Thyroid gland (tissue), 4 donors: Measurements from ENCODE around the gene ARHGAP10. TPM values are rescaled to one million over a fixed set of nuclear protein-coding genes. Genes with fewer than 3 reads are reported as not detected.
"Not testable (repeated sequence)": the region's sequence is repeated elsewhere in the genome, so short reads cannot be mapped to it uniquely, and the experiment has no call there.

Experiments used
- DNase-seq, 2 donors: peaks; one replicate each; pipeline ENCODE4 v3.0.0-alpha.2; 2019
- H3K27ac ChIP-seq, 3 donors: fragments of 200-600 bp; sonication (generic); 1 replicate in 2 of 3; 2 replicates in 1 of 3; pipeline ENCODE4 v1.5.1; 2016 to 2019; ENCODE audit warnings: mild to moderate bottlenecking in 1 of 3, moderate library complexity in 1 of 3
- H3K27me3 ChIP-seq: fragments of 200-600 bp; sonication (generic); one replicate; pipeline ENCODE4 v1.5.1; 2019
- H3K36me3 ChIP-seq, 2 donors: fragments of 200-600 bp; sonication (generic); one replicate each; pipeline ENCODE4 v1.5.1; 2016 to 2019
- H3K4me1 ChIP-seq, 2 donors: fragments of 200-600 bp; sonication (generic); one replicate each; pipeline ENCODE4 v1.5.1; 2017 to 2019
- H3K4me3 ChIP-seq, 3 donors: fragments of 200-600 bp; sonication (generic); replicated peaks in 1 of 3; 1 replicate in 2 of 3; 2 replicates in 1 of 3; pipeline ENCODE4 v1.5.1; 2016; ENCODE audit warnings: mild to moderate bottlenecking in 1 of 3
- H3K9me3 ChIP-seq: fragments of 200-600 bp; sonication (generic); one replicate; pipeline ENCODE4 v1.5.1; 2017
- CTCF ChIP-seq, 6 experiments: fragments of 200-600 bp in 3 of 6; fragments of 450-650 bp in 3 of 6; sonication (generic) in 3 of 6; IDR thresholded peaks; one replicate each; pipeline ENCODE4 v1.5.1; 2016 to 2019; ENCODE audit warnings: antibody characterized with exemption in 6 of 6, mild to moderate bottlenecking in 2 of 6, inconsistent platforms in 1 of 6, moderate library complexity in 1 of 6
- POLR2A ChIP-seq, 2 donors: fragments of 450-650 bp; IDR thresholded peaks; one replicate each; pipeline ENCODE4 v1.6.1; 2017; ENCODE audit warnings: antibody characterized with exemption in 2 of 2, mild to moderate bottlenecking in 2 of 2, moderate library complexity in 1 of 2
- WGBS, 2 donors: methylation state at CpG; one replicate each; pipeline ENCODE4 v1.1.5; 2017; 5-methylcytosine and 5-hydroxymethylcytosine counted together
- intact Hi-C: fragments of 100-400 bp; cut with DNase I; formaldehyde crosslinking; loops from one replicate; pipeline ENCODE4 v1.15.1; 2023
- total RNA-seq, 4 donors: library from RNA; depleted of rRNA; stranded (reverse); fragments of >200 nt; gene quantifications; one replicate each; pipeline ENCODE4 v1.2.3, GENCODE V29; 2016

ARHGAP10 gene
- total RNA-seq, 4 donors from 2014 or later = 39.5 to 78.4 (median 42.0) TPM

- 43 to 49% methylated on average over 8 of the region's 8 CpGs for WGBS, 2 donors
- Histone ChIP-seq H3K27me3 (no peaks in the 10 kb centered on the region), H3K36me3 (no peaks in the 10 kb centered on the region), H3K4me3 (no peak overlapping the region), H3K9me3 (no peaks in the 10 kb centered on the region), H3K4me1 (peaks cover 13 to 38% of the 10 kb centered on the region in 2 donors), H3K27ac (peak overlapping the region in 1 of 3 donors; percentile 10)
- TF ChIP-seq POLR2A (IDR thresholded peaks at IDR 0.05) (no peak), CTCF (IDR thresholded peaks at IDR 0.05) (no peak)
- no peak for DNase-seq
- intact Hi-C loops = no loop called here
Observed at GRCh38 chr4:147793569-147794313, 61.9 kb downstream of the ARHGAP10 start.

GRCh38 chr4:147794314-147794680 lies 62.4 kb downstream of the ARHGAP10 start:
- Histone ChIP-seq H3K4me1 (peaks cover 8 to 38% of the 10 kb centered on the region in 2 donors), H3K27ac (no peak overlapping the region)

DNA sequence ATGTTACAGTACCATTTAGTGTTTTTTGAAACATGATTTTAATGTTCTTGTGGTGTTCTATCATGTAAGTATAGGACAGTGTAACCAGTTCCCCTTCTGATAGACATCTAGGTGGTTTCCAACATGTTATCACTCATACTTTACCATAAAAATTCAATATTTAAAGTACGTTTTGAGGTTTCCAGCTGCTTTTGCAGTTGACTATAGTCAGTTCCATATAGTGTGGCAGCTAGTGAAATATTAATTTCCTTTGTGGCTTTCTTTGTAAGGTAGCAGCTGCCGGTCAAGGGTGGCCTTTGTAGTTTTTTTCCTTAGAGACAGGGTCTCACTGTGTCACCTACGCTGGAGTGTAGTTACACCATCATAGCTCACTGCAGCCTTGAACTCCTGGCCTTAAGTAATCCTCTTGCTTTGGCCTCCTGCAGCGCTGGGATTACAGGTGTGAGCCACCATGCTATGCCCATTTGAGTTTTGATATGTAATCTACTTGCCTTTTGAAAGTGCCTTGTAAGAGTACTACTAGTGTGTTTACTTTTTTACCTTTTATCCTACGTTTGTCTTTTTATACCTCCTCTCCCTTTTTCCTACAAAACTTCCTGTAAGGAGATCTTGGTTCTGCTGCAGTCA lies 63.0 kb downstream of the ARHGAP10 start:
- intact Hi-C loops = no loop called here
- no peak for DNase-seq

More at GRCh38 chr4:147794314-147794680, 62.4 kb downstream of the ARHGAP10 start:
- TF ChIP-seq CTCF (IDR thresholded peaks at IDR 0.05) = no peak
- no peak for TF ChIP-seq POLR2A (IDR thresholded peaks at IDR 0.05)
- no peaks in the 10 kb centered on the region for H3K27me3 ChIP-seq
- H3K36me3 ChIP-seq = no peaks in the 10 kb centered on the region
- DNase-seq = no peak
- no peak overlapping the region for H3K4me3 ChIP-seq
- intact Hi-C loops = no loop called here
- H3K9me3 ChIP-seq = no peaks in the 10 kb centered on the region
- 87 to 96% methylated on average over 1 of the region's 1 CpG for WGBS, 2 donors

GRCh38 chr4:147799057-147799456 lies 67.2 kb downstream of the ARHGAP10 start:
- intact Hi-C loops, H3K27me3 ChIP-seq, H3K36me3 ChIP-seq, H3K9me3 ChIP-seq, H3K4me3 ChIP-seq: not testable (repeated sequence)
- Histone ChIP-seq H3K4me1 (peaks cover 0 to 17% of the 10 kb centered on the region in 2 donors), H3K27ac (peak overlapping the region in 1 of 3 donors; percentile 11)
- DNase-seq = peak; percentile 33 to 42
- 69 to 80% methylated on average over 4 of the region's 4 CpGs for WGBS, 2 donors

More for the DNA sequence above, 63.0 kb downstream of the ARHGAP10 start:
- Histone ChIP-seq H3K4me1 (peaks cover 8 to 39% of the 10 kb centered on the region in 2 donors), H3K27me3 (no peaks in the 10 kb centered on the region), H3K4me3 (no peak overlapping the region), H3K27ac (no peak overlapping the region), H3K9me3 (no peaks in the 10 kb centered on the region), H3K36me3 (no peaks in the 10 kb centered on the region)
- TF ChIP-seq CTCF (IDR thresholded peaks at IDR 0.05) (no peak), POLR2A (IDR thresholded peaks at IDR 0.05) (no peak)
- WGBS, 2 donors = 76 to 80% methylated on average over 5 of the region's 5 CpGs

DNA sequence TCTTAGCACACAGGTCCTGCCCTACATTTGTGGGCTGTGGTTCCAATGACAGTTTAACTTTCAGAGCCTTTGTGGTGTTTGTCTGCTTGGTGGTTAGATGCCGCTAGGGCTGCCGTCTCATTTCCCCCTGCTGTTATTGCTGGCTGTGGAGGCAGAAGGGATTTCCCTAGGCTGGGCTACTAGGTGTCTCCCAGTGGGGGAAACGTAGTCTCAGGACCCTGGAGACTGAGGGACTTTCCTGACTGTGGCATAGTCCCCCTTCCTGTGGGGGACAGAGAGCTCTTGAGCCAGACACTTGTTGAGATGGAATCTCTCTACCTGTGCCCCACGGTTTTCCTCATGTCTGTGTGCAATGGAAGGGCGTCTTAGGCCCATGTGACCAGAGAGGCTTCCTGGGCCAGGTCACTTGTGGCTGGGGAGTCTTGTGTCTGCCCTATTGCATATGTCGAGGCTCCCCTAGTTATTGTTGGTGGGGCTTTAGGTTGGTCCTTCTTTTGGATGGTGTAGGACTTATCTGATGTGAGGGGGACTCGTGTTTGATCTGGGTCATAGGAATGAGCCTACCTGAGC lies 68.2 kb downstream of the ARHGAP10 start:
- Histone ChIP-seq H3K27me3 (no peaks in the 10 kb centered on the region), H3K36me3 (no peaks in the 10 kb centered on the region), H3K27ac (no peak overlapping the region), H3K4me3 (no peak overlapping the region), H3K9me3 (no peaks in the 10 kb centered on the region), H3K4me1 (peaks cover 0 to 17% of the 10 kb centered on the region in 2 donors)
- WGBS, 2 donors = 84 to 85% methylated on average over 6 to 7 of the region's 7 CpGs
- intact Hi-C loops = no loop called here
- TF ChIP-seq POLR2A (IDR thresholded peaks at IDR 0.05) (no peak), CTCF (IDR thresholded peaks at IDR 0.05) (no peak)
- DNase-seq = no peak
